OCI-LY7 (cell line): ENCODE data around the gene CAPN8. TPM values are rescaled to one million over a fixed set of nuclear protein-coding genes. Genes with fewer than 3 reads are reported as not detected.

ENCODE experiments used
- BruUV-seq: library from RNA; stranded (reverse); fragments of 400-500 nt; replicated peaks from 2 replicates; lab custom pipeline; 2021; lab: Mats Ljungman, UMichigan
- CTCF ChIA-PET: fragments of 300-600 bp; sonication (Branson Sonifier 250); formaldehyde crosslinking; loops from one replicate; lab custom pipeline; 2022; ENCODE audit warnings: antibody characterized with exemption; ENCODE audit not compliant: unreplicated experiment; lab: Charles Lee
- POLR2A ChIA-PET: fragments of 300-600 bp; sonication (Branson Sonifier 250); formaldehyde crosslinking; loops from one replicate; lab custom pipeline; 2022; ENCODE audit warnings: antibody characterized with exemption; lab: Charles Lee
- DNase-seq: peaks from one replicate; pipeline ENCODE4 v3.0.0-alpha.2; 2015; ENCODE audit warnings: low spot score
- H2AFZ ChIP-seq: fragments of 200-600 bp; sonication (generic), shearing (Covaris generic); 2 replicates; pipeline ENCODE4 v1.6.1; 2014; ENCODE audit warnings: mild to moderate bottlenecking, antibody characterized with exemption, low read length, moderate library complexity
- H3K27ac ChIP-seq: fragments of 200-600 bp; sonication (generic); 2 replicates; pipeline ENCODE4 v1.5.1; 2014; ENCODE audit warnings: mixed run types, low read depth, mild to moderate bottlenecking, moderate library complexity, low read length, inconsistent platforms; ENCODE audit not compliant: poor library complexity, severe bottlenecking
- H3K36me3 ChIP-seq: fragments of 200-600 bp; sonication (generic); 2 replicates; pipeline ENCODE4 v1.6.1; 2014; ENCODE audit warnings: mild to moderate bottlenecking, antibody characterized with exemption, low read length, moderate library complexity, mixed read lengths; ENCODE audit not compliant: insufficient read depth
- H3K4me1 ChIP-seq: fragments of 200-600 bp; sonication (generic); 2 replicates; pipeline ENCODE4 v1.5.1; 2014; ENCODE audit warnings: mild to moderate bottlenecking, low read length; ENCODE audit not compliant: insufficient read depth, poor library complexity, severe bottlenecking
- H3K4me2 ChIP-seq: fragments of 200-600 bp; sonication (generic); 2 replicates; pipeline ENCODE4 v1.6.1; 2014; ENCODE audit warnings: mild to moderate bottlenecking, low read length
- H3K4me3 ChIP-seq: fragments of 200-600 bp; sonication (generic); 2 replicates; pipeline ENCODE4 v1.5.1; 2014; ENCODE audit warnings: mild to moderate bottlenecking, low read depth, low read length; ENCODE audit not compliant: poor library complexity, severe bottlenecking
- H3K79me2 ChIP-seq: fragments of 200-600 bp; sonication (generic); 2 replicates; pipeline ENCODE4 v1.6.1; 2016; ENCODE audit warnings: low read depth, mild to moderate bottlenecking, low read length, moderate library complexity, mixed read lengths; ENCODE audit not compliant: insufficient read depth
- H3K9me2 ChIP-seq: fragments of 200-600 bp; sonication (generic); 2 replicates; pipeline ENCODE4 v1.6.1; 2016; ENCODE audit warnings: mild to moderate bottlenecking, low read length, mixed read lengths; ENCODE audit not compliant: insufficient read depth
- H3K9me3 ChIP-seq: fragments of 200-600 bp; sonication (generic); 2 replicates; pipeline ENCODE4 v1.6.1; 2014; ENCODE audit warnings: mild to moderate bottlenecking, mixed run types, low read length, mixed read lengths
- H4K20me1 ChIP-seq: fragments of 200-600 bp; sonication (generic); 2 replicates; pipeline ENCODE4 v1.6.1; 2014; ENCODE audit warnings: mild to moderate bottlenecking, antibody characterized with exemption, low read length, moderate library complexity, mixed read lengths; ENCODE audit not compliant: insufficient read depth
- EZH2phosphoT487 ChIP-seq: fragments of 200-600 bp; sonication (generic); IDR thresholded peaks from 2 replicates; pipeline ENCODE4 v1.6.1; 2018; ENCODE audit warnings: low read depth, borderline replicate concordance, mild to moderate bottlenecking, mixed run types, antibody characterized with exemption, low read length, moderate library complexity, mixed read lengths
- intact Hi-C: fragments of 100-400 bp; cut with micrococcal nuclease; formaldehyde crosslinking; loops from one replicate; pipeline ENCODE4 v1.10.0; 2022; ENCODE audit not compliant: unreplicated experiment
- total RNA-seq, 2 experiments: library from RNA; depleted of rRNA in 1 of 2; stranded (reverse); fragments of >200 nt in 1 of 2; shearing (Covaris generic) in 1 of 2; gene quantifications; 2 replicates each; pipeline ENCODE4 v1.2.3, GENCODE V29; 2014 to 2022
- TF ChIP-seq, protein P1 (sequence below): fragments of 200-600 bp; sonication (generic); conservative IDR thresholded peaks from 2 replicates; pipeline ENCODE4 v1.5.1; 2014; ENCODE audit warnings: mild to moderate bottlenecking, antibody characterized with exemption, low read length, moderate library complexity, mixed read lengths

CAPN8 gene
- total RNA-seq, 2 experiments from 2014 or later: not detected

DNA sequence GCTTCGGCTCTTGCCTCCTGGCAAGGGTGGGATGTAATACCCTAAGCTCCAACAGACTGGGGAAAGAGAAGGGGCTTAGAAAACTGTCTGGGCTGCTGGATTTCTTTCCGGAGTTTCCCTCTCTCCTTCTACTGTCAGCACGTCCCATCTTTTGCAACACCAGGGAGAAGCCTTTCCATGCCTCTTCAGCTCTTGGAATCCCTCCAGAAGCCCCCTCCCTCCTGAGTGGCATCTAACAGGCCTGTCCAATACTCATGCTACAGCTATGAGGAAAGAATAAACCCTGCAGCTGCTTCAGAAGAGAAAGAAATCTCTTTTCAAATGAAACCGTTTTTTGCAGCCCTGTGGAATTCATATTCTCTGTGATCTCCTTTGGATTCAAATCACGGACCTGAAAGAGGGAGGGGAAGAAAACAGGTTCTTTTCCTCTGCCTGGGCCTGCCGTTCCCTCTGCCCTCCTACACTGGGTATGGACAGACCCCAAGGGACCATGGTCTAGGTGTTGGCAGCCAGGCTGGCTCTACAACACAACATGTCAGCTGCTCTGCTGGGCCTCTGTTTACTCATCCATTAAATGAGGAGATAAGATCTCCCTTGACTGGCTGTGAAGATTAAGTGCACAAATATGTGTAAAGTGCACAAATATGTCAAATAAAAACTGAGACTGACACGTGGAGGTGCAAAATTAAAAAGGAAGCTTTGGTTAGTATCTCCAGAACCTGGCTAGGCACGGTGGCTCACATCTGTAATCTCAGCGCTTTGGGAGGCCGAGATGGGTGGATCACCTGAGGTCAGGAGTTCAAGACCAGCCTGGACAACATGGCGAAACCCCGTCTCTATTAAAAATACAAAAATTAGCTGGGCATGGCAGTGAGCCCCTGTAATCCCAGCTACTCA is 40.8 kb upstream of the CAPN8 start:
- POLR2A ChIA-PET: no interaction called here

DNA sequence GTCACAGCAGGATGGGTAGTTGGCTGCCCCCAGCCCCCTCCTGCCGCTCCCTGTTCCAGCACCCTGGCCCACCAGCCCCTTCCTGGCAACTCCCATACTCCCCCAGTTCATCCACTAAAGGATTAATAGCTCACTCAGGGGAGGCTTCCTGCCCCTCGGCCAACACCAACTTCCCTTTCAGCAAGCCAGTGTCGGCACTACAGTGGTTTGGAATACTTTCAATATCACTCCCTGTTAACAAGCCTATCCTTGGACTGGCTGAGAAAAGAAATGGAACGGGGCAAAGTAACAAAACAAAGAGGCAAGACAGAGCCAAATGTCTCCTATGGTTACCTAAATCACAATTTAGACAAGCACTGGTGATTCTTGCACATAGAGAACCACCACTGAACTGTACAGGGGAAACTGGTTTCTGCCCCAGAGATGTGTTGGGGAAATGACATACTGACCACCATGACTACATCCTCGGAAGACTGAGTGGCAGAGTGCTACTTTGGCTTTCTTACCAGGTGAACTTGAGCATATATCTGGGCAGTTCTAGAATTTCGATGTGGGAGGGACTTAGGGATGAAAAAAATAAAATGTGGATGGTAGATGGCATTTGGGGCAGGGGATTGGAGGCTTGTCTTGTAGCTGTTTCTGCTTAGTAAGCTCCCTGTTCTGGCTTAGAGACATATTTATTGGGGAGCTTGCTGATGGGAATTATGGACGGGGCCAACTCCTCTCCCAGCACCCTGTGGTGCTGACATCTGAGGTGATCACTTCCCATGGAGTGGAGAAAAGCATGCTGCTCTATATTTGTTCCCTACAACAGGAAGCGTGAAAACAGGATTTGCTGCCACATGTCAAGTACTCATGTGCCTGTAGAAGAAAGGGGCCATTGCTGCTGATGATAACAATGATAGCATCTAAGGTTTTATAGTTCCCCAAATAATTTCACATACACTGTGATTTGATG is 39.7 kb upstream of the CAPN8 start:
- POLR2A ChIA-PET: no interaction called here
- no TSS peak for BruUV-seq
- intact Hi-C loops: no loop called here

More for the DNA sequence above, 40.8 kb upstream of the CAPN8 start:
- Histone ChIP-seq H2AFZ (no peak overlapping the region), H3K4me3 (no peak overlapping the region), H3K36me3 (no peaks in the 10 kb centered on the region), H3K79me2 (no peaks in the 10 kb centered on the region), H3K27ac (no peak overlapping the region), H3K4me1 (no peaks in the 10 kb centered on the region), H3K9me2 (no peaks in the 10 kb centered on the region), H3K4me2 (no peak overlapping the region), H3K9me3 (no peaks in the 10 kb centered on the region), H4K20me1 (no peaks in the 10 kb centered on the region)
- DNase-seq: no peak
- intact Hi-C loops: no loop called here
- CTCF ChIA-PET: no interaction called here
- TF ChIP-seq EZH2phosphoT487: no peak
- TF ChIP-seq, protein P1, sequence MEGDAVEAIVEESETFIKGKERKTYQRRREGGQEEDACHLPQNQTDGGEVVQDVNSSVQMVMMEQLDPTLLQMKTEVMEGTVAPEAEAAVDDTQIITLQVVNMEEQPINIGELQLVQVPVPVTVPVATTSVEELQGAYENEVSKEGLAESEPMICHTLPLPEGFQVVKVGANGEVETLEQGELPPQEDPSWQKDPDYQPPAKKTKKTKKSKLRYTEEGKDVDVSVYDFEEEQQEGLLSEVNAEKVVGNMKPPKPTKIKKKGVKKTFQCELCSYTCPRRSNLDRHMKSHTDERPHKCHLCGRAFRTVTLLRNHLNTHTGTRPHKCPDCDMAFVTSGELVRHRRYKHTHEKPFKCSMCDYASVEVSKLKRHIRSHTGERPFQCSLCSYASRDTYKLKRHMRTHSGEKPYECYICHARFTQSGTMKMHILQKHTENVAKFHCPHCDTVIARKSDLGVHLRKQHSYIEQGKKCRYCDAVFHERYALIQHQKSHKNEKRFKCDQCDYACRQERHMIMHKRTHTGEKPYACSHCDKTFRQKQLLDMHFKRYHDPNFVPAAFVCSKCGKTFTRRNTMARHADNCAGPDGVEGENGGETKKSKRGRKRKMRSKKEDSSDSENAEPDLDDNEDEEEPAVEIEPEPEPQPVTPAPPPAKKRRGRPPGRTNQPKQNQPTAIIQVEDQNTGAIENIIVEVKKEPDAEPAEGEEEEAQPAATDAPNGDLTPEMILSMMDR: no peak
- BruUV-seq: no TSS peak

More for the DNA sequence above, 39.7 kb upstream of the CAPN8 start:
- no peak for DNase-seq
- no peak overlapping the region for H3K4me3 ChIP-seq
- H3K36me3 ChIP-seq: no peaks in the 10 kb centered on the region
- H3K79me2 ChIP-seq: no peaks in the 10 kb centered on the region
- no peak overlapping the region for H2AFZ ChIP-seq
- no peak overlapping the region for H3K4me2 ChIP-seq
- no peaks in the 10 kb centered on the region for H3K9me3 ChIP-seq
- H3K4me1 ChIP-seq: no peaks in the 10 kb centered on the region
- no peaks in the 10 kb centered on the region for H3K9me2 ChIP-seq
- TF ChIP-seq EZH2phosphoT487: no peak
- TF ChIP-seq, protein P1: no peak
- no peak overlapping the region for H3K27ac ChIP-seq
- CTCF ChIA-PET: interaction anchor here (0.6 kb wide), 1 partner anchor 737 kb away, joined by 3 read pairs; no protein-coding TSS in a partner anchor
- H4K20me1 ChIP-seq: no peaks in the 10 kb centered on the region
